GM21528 (cell line): Measurements from ENCODE around the gene NCEH1.
A peak's percentile ranks its signal among the peaks of the same experiment; 100 is the strongest.
"Not testable (repeated sequence)": the region's sequence is repeated elsewhere in the genome, so short reads cannot be mapped to it uniquely, and the experiment has no call there.

Source experiments
- ATAC-seq: cut with Tn5 transposase; IDR thresholded peaks from one replicate; pipeline ENCODE4 v1.9.1; 2021; ENCODE audit warnings: mild to moderate bottlenecking, moderate library complexity; ENCODE audit not compliant: unreplicated experiment, low FRiP score

NCEH1 gene

GRCh38 chr3:172710664-172711453, at the start of gene NCEH1:
Gene NCEH1, minus strand, starts transcription at chr3:172711067. Its CDS starts 83 bp downstream, at chr3:172710984.
- peak; percentile 100 for ATAC-seq

DNA sequence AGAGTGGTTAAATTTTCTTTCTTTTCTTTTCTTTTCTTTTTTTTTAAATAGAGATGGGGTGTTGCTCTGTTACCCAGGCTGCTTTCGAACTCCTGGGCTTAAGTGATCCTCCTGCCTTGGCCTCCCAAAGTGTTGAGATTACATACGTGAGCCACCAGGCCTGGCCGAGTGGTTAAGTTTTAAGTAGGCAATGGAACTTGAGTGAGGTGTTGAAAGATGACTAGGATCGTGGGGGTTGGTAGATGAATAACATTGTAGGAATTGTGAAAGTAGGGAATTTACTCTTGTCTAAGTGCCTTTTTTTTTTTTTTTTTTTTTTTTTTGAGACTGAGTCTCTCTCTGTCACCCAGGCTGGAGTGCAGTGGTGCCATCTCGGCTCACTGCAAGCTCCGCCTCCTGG, 49.5 kb upstream of the NCEH1 start:
- ATAC-seq = not testable (repeated sequence)

- no peak for ATAC-seq
Observed at GRCh38 chr3:172753125-172753524, 42.3 kb upstream of the NCEH1 start.

- ATAC-seq = no peak
Observed at GRCh38 chr3:172752651-172753050, 41.8 kb upstream of the NCEH1 start.

DNA sequence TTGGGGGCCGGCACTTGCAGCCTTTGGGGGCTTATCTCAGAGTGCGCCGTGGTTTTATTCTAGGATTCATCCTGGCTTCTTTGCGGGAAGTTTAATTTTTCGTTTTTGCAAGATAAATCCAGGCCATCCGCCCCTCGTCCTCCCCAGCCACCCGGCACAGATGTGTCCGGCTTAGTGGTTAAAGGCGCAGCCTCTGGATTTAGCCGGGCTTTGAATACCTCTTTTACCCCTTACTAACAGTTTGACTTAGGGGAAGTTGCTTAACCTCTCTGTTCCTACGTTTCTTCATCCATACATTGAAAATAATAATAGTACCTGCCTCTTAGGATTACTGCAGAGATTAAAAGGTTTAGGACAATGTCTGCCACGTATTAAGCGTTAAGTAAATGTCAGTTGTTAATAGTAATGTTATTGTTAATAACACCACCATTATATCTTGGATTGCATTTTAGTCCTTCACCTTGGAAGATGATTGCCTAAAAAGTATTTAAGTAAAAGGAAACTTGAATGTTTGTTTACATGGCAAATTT, 40.4 kb upstream of the NCEH1 start:
- peak; percentile 26 for ATAC-seq

- peak; percentile 99 for ATAC-seq
Observed at GRCh38 chr3:172750368-172751174, 39.7 kb upstream of the NCEH1 start, which contains the start of gene ECT2. Gene ECT2, plus strand, starts transcription at chr3:172750726. Its CDS starts 3,805 bp downstream, at chr3:172754531.

DNA sequence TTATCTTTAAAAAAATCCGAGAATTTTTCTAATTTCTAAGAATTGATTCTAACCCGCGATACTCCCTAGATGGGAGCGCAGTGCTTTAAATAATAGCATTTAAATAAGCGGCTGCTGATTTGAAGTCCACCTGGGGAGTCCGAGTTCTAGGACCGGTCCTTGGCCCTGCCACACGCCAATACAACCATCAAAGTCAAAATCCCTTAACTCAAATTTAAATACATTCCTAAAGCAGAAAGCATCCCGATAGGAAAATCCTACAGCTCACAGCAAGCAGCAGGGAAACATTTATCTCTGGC, 39.2 kb upstream of the NCEH1 start:
- ATAC-seq = peak; percentile 0

GRCh38 chr3:172749230-172749965, 38.5 kb upstream of the NCEH1 start:
- ATAC-seq = no peak

GRCh38 chr3:172746475-172746874, 35.6 kb upstream of the NCEH1 start:
- no peak for ATAC-seq

DNA sequence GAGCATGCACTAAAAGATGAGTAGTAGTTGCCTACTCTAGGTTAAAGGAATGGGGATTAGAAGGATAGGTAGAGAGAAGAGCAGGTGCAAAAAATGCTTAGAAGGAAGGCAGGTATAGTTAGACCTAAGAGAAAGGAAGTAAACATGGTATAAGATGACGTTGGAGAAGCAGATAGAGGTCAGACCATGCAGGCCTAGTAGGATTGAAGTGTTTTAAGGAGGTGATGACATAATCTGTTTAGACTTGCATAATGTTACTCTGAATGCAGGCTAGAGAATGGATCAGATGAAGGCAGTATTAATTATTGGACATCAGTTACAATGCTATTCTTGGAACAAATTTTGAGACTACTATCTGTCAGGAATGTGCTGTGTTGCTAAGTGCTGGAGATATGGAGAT, 28.6 kb upstream of the NCEH1 start:
- ATAC-seq = no peak

DNA sequence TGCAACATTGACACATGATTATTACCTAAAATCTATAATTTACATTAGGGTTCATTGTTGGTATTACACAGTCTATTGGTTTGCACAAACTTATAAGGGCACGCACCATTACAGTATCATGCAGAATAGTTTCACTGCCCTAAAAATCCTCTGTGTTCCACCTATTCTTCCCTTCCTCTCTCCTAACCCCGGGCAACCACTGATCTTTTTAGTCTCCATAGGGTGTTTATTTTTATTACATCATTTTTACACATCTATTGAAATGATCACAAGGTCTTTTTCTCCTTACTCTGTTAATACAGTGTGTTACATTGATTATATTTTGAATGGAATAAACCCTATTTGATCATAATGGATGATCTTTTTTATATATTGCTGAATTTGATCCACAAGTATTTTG, 24.1 kb upstream of the NCEH1 start:
- no peak for ATAC-seq

- no peak for ATAC-seq
Observed at GRCh38 chr3:172726380-172726779, 15.5 kb upstream of the NCEH1 start.

DNA sequence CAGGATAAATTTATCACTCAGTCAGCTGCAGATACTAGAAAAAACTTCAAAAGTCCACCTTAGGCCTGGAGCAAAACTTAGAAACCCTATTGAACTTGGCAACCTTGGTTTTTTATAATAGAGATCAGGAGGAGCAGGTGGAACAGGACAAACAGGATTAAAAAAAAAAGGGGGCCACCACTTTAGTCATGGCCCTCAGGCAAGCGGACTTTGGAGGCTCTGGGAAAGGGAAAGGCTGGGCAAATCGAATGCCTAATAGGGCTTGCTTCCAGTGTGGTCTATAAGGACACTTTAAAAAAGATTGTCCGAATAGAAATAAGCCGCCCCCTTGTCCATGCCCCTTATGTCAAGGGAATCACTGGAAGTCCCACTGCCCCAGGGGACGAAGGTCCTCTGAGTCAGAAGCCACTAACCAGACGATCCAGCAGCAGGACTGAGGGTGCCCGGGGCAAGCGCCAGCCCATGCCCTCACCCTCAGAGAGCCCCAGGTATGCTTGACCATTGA, 11.7 kb upstream of the NCEH1 start:
- not testable (repeated sequence) for ATAC-seq

DNA sequence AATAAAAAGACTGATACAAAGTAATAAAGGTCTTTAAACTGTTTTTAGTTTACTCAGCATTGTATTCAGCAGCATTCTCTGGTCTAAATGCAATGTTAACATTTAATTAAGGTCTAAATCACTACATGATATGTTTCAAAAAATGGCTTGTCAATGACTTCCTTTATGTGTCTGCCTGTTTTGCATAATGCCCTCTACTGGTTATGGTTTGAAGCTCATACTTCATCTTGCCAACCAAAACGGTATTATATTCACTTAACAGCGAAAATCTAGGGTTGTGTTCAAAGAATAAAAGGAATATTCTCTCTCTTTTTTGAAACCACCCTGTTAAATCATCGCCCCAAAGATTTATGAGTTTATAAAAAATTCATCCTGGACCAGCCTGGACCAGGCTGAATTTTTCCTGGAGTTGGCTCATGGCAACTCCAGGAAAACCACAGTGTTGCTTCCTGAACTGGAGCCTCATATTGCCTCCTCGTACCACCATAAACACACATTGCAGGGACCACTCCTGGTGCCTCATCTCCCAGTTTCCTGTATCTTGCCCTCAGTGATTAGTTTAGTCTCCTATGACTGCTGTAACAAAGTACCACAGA, 6.7 kb upstream of the NCEH1 start:
- no peak for ATAC-seq

GRCh38 chr3:172716476-172716875, 5.6 kb upstream of the NCEH1 start:
- ATAC-seq = no peak

DNA sequence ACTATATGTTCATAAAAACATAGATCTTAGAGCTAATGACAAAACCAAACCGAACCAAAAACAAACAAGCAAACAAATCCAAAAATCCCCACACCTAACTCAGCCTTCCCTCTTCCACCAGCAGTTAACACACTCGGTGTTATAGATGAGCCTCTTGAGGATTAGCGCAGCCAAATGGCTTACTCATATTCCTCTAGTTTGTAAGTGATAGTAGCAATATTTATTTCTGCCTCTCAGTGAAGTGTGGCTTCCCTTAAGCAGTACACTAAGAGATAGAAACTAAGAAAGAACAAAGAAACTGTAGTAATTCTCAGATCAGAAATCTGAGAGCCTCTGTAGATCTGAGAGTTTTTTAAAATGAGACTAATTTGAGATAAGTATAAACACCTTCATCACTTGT, 2.4 kb upstream of the NCEH1 start:
- ATAC-seq = no peak

- ATAC-seq = peak; percentile 18
Observed at GRCh38 chr3:172711454-172711795, 558 bp upstream of the NCEH1 start.

GRCh38 chr3:172709774-172710663, 848 bp downstream of the NCEH1 start:
- ATAC-seq = peak; percentile 15
